ENCODE measurements around the gene PFKL. TPM values are rescaled to one million over a fixed set of nuclear protein-coding genes. Genes with fewer than 3 reads are reported as not detected.

Gene PFKL
- total RNA-seq, result 217 and 219 TPM in 2 replicates

- intact Hi-C loops (cut with micrococcal nuclease), result loop anchor here (5.0 kb wide), 1 partner anchor 287 kb away; the partner anchor contains the start of gene TRAPPC10
Observed at GRCh38 chr21:44299458-44300261, at the start of gene PFKL. PFKL (plus strand) TSS chr21:44300053; CDS start chr21:44300106, 53 bp downstream.

GRCh38 chr21:44253832-44254710 is 45.8 kb upstream of the PFKL start:
- intact Hi-C loops (cut with micrococcal nuclease), result no loop called here

GRCh38 chr21:44255511-44255981 is 44.3 kb upstream of the PFKL start:
- intact Hi-C loops (cut with micrococcal nuclease), result no loop called here

- intact Hi-C loops (cut with micrococcal nuclease), result no loop called here
Observed at GRCh38 chr21:44258056-44258725, 41.7 kb upstream of the PFKL start.

- intact Hi-C loops (cut with micrococcal nuclease), result no loop called here
Observed at GRCh38 chr21:44259082-44259705, 40.7 kb upstream of the PFKL start.

GRCh38 chr21:44260066-44260465 is 39.8 kb upstream of the PFKL start:
- intact Hi-C loops (cut with micrococcal nuclease), result no loop called here

- intact Hi-C loops (cut with micrococcal nuclease), result no loop called here
Observed at GRCh38 chr21:44260791-44261631, 38.8 kb upstream of the PFKL start.

GRCh38 chr21:44261675-44262295 is 38.1 kb upstream of the PFKL start, which contains the start of gene DNMT3L:
DNMT3L (minus strand) TSS chr21:44261897; CDS start chr21:44261259, 638 bp downstream.
- intact Hi-C loops (cut with micrococcal nuclease), result no loop called here

GRCh38 chr21:44262338-44263056 is 37.4 kb upstream of the PFKL start:
- intact Hi-C loops (cut with micrococcal nuclease), result no loop called here

GRCh38 chr21:44263221-44263760 is 36.6 kb upstream of the PFKL start:
- intact Hi-C loops (cut with micrococcal nuclease), result no loop called here

- intact Hi-C loops (cut with micrococcal nuclease), result no loop called here
Observed at GRCh38 chr21:44263768-44264167, 36.1 kb upstream of the PFKL start.

GRCh38 chr21:44265734-44266270 is 34.1 kb upstream of the PFKL start:
- intact Hi-C loops (cut with micrococcal nuclease), result no loop called here

GRCh38 chr21:44267655-44268142 is 32.2 kb upstream of the PFKL start:
- intact Hi-C loops (cut with micrococcal nuclease), result no loop called here

- intact Hi-C loops (cut with micrococcal nuclease), result no loop called here
Observed at GRCh38 chr21:44269090-44269489, 30.8 kb upstream of the PFKL start.

- intact Hi-C loops (cut with micrococcal nuclease), result no loop called here
Observed at GRCh38 chr21:44271558-44272283, 28.1 kb upstream of the PFKL start.

- intact Hi-C loops (cut with micrococcal nuclease), result no loop called here
Observed at GRCh38 chr21:44272284-44272858, 27.5 kb upstream of the PFKL start.

GRCh38 chr21:44273046-44273445 is 26.8 kb upstream of the PFKL start:
- intact Hi-C loops (cut with micrococcal nuclease), result no loop called here

All from T-helper 2 cell treated with Interferon-gamma antibody and Interleukin-4, amounts not matched to agents 100 ng/mL and 5 ng/mL, for 36 hours (primary cell).